ENCODE results near the gene NAA35. TPM values are rescaled to one million over a fixed set of nuclear protein-coding genes. Genes with fewer than 3 reads are reported as not detected.
A peak's percentile ranks its signal among the peaks of the same experiment; 100 is the strongest.

The NAA35 gene
- total RNA-seq, 2 experiments from 2014 or later: 19.4 to 19.8 TPM

- H3K27me3 ChIP-seq (ENCODE audit: control insufficient read depth in 1 of 2, insufficient read depth in 2 of 2, low read length in 2 of 2): no peaks in the 10 kb centered on the region
Observed at GRCh38 chr9:86005253-86005775, 64.4 kb downstream of the NAA35 start.

GRCh38 chr9:86009133-86009532, 68.2 kb downstream of the NAA35 start:
- Mint-ChIP-seq H3K4me3 (no peak overlapping the region), H3K9me3 (no peaks in the 10 kb centered on the region), H3K4me1 (ENCODE audit: low read depth) (no peaks in the 10 kb centered on the region), H3K27me3 (no peaks in the 10 kb centered on the region), H3K36me3 (ENCODE audit: low read depth) (peaks cover 81% of the 10 kb centered on the region), H3K27ac (no peak overlapping the region)
- Histone ChIP-seq H3K4me3 (ENCODE audit: low read length) (no peak overlapping the region), H3K36me3 (ENCODE audit: insufficient read depth, low read length) (peaks cover 64% of the 10 kb centered on the region), H3K27me3 (ENCODE audit: control insufficient read depth in 1 of 2, insufficient read depth in 2 of 2, low read length in 2 of 2) (no peaks in the 10 kb centered on the region), H3K27ac (ENCODE audit: low read depth in 1 of 2, low read length in 2 of 2) (no peak overlapping the region), H3K9me3 (ENCODE audit: control insufficient read depth in 1 of 2, insufficient read depth in 1 of 2, low read length in 2 of 2) (no peaks in the 10 kb centered on the region), H3K4me1 (ENCODE audit: insufficient read depth, low read length) (no peaks in the 10 kb centered on the region)
- intact Hi-C loops (cut with DNase I, micrococcal nuclease): no loop called here
- ChIA-PET CTCF (interaction anchor here (1.3 kb wide), 1 partner anchor 27 kb away, joined by 3 read pairs; no protein-coding TSS in a partner anchor), POLR2A (no interaction called here)
- ATAC-seq (ENCODE audit: poor library complexity) (no peak), DNase-seq (no peak)
- TF ChIP-seq, protein P1, sequence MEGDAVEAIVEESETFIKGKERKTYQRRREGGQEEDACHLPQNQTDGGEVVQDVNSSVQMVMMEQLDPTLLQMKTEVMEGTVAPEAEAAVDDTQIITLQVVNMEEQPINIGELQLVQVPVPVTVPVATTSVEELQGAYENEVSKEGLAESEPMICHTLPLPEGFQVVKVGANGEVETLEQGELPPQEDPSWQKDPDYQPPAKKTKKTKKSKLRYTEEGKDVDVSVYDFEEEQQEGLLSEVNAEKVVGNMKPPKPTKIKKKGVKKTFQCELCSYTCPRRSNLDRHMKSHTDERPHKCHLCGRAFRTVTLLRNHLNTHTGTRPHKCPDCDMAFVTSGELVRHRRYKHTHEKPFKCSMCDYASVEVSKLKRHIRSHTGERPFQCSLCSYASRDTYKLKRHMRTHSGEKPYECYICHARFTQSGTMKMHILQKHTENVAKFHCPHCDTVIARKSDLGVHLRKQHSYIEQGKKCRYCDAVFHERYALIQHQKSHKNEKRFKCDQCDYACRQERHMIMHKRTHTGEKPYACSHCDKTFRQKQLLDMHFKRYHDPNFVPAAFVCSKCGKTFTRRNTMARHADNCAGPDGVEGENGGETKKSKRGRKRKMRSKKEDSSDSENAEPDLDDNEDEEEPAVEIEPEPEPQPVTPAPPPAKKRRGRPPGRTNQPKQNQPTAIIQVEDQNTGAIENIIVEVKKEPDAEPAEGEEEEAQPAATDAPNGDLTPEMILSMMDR (IDR thresholded peaks at IDR 0.05): no peak

More at GRCh38 chr9:86005253-86005775, 64.4 kb downstream of the NAA35 start:
- Histone ChIP-seq H3K36me3 (ENCODE audit: insufficient read depth, low read length) (peaks cover 63% of the 10 kb centered on the region), H3K9me3 (ENCODE audit: control insufficient read depth in 1 of 2, insufficient read depth in 1 of 2, low read length in 2 of 2) (no peaks in the 10 kb centered on the region), H3K4me1 (ENCODE audit: insufficient read depth, low read length) (no peaks in the 10 kb centered on the region), H3K27ac (ENCODE audit: low read depth in 1 of 2, low read length in 2 of 2) (no peak overlapping the region), H3K4me3 (ENCODE audit: low read length) (no peak overlapping the region)
- CTCF ChIA-PET: no interaction called here
- TF ChIP-seq, protein P1 (IDR thresholded peaks at IDR 0.05): no peak
- H3K4me3 Mint-ChIP-seq: no peak overlapping the region
- intact Hi-C loops (cut with DNase I, micrococcal nuclease): no loop called here
- H3K36me3 Mint-ChIP-seq (ENCODE audit: low read depth): peaks cover 94% of the 10 kb centered on the region
- ATAC-seq (ENCODE audit: poor library complexity): no peak
- no peak overlapping the region for H3K27ac Mint-ChIP-seq
- peaks cover 14% of the 10 kb centered on the region for H3K4me1 Mint-ChIP-seq (ENCODE audit: low read depth)
- no peak for DNase-seq
- no peaks in the 10 kb centered on the region for H3K9me3 Mint-ChIP-seq
- POLR2A ChIA-PET: no interaction called here
- no peaks in the 10 kb centered on the region for H3K27me3 Mint-ChIP-seq

- no peaks in the 10 kb centered on the region for H3K27me3 ChIP-seq (ENCODE audit: control insufficient read depth in 1 of 2, insufficient read depth in 2 of 2, low read length in 2 of 2)
Observed at GRCh38 chr9:86020731-86021130, 79.8 kb downstream of the NAA35 start.

More at GRCh38 chr9:86020731-86021130, 79.8 kb downstream of the NAA35 start:
- peak overlapping the region; percentile 77 for H3K27ac Mint-ChIP-seq
- Histone ChIP-seq H3K9me3 (ENCODE audit: control insufficient read depth in 1 of 2, insufficient read depth in 1 of 2, low read length in 2 of 2) (no peaks in the 10 kb centered on the region), H3K4me1 (ENCODE audit: insufficient read depth, low read length) (no peaks in the 10 kb centered on the region), H3K27ac (ENCODE audit: low read depth in 1 of 2, low read length in 2 of 2) (no peak overlapping the region), H3K36me3 (ENCODE audit: insufficient read depth, low read length) (peaks cover 52% of the 10 kb centered on the region), H3K4me3 (ENCODE audit: low read length) (no peak overlapping the region)
- ATAC-seq (ENCODE audit: poor library complexity) (no peak), DNase-seq (no peak)
- peaks cover 29% of the 10 kb centered on the region for H3K4me1 Mint-ChIP-seq (ENCODE audit: low read depth)
- POLR2A ChIA-PET: no interaction called here
- peaks cover 91% of the 10 kb centered on the region for H3K36me3 Mint-ChIP-seq (ENCODE audit: low read depth)
- no peak overlapping the region for H3K4me3 Mint-ChIP-seq
- CTCF ChIA-PET: no interaction called here
- TF ChIP-seq, protein P1 (IDR thresholded peaks at IDR 0.05): no peak
- no peaks in the 10 kb centered on the region for H3K9me3 Mint-ChIP-seq
- intact Hi-C loops (cut with DNase I, micrococcal nuclease): no loop called here
- no peaks in the 10 kb centered on the region for H3K27me3 Mint-ChIP-seq
